ENCODE data around the gene SAMSN1.
"Not testable (repeated sequence)": the region's sequence is repeated elsewhere in the genome, so short reads cannot be mapped to it uniquely, and the experiment has no call there.

The SAMSN1 gene

GRCh38 chr21:14527696-14528652, 18.1 kb downstream of the SAMSN1 start:
- peak; percentile 52 to 87 (median 82) for DNase-seq

GRCh38 chr21:14526836-14527695, 19.0 kb downstream of the SAMSN1 start:
- DNase-seq: peak in 2 of 3 donors; percentile 39 to 80

- DNase-seq: peak in 1 of 3 donors; percentile 34
Measured at GRCh38 chr21:14526199-14526598, 19.9 kb downstream of the SAMSN1 start.

- DNase-seq: peak; percentile 87 to 97 (median 92)
Measured at GRCh38 chr21:14523234-14523633, 22.9 kb downstream of the SAMSN1 start.

- peak; percentile 46 to 70 (median 50) for DNase-seq
Measured at GRCh38 chr21:14522736-14523135, 23.4 kb downstream of the SAMSN1 start.

- peak; percentile 43 to 49 (median 46) for DNase-seq
Measured at GRCh38 chr21:14520535-14520934, 25.6 kb downstream of the SAMSN1 start.

- peak in 2 of 3 donors; percentile 41 to 54 for DNase-seq
Measured at GRCh38 chr21:14519000-14519399, 27.1 kb downstream of the SAMSN1 start.

- no peak for DNase-seq
Measured at GRCh38 chr21:14513804-14514203, 32.3 kb downstream of the SAMSN1 start.

GRCh38 chr21:14506859-14507457, 39.2 kb downstream of the SAMSN1 start:
- DNase-seq: not testable (repeated sequence)

GRCh38 chr21:14500873-14501272, 45.2 kb downstream of the SAMSN1 start:
- DNase-seq: no peak

- DNase-seq: peak in 1 of 3 donors; percentile 31
Measured at GRCh38 chr21:14499316-14499715, 46.8 kb downstream of the SAMSN1 start.

GRCh38 chr21:14497825-14498224, 48.3 kb downstream of the SAMSN1 start:
- no peak for DNase-seq

- no peak for DNase-seq
Measured at GRCh38 chr21:14495075-14495474, 51.0 kb downstream of the SAMSN1 start.

- not testable (repeated sequence) for DNase-seq
Measured at GRCh38 chr21:14494181-14494580, 51.9 kb downstream of the SAMSN1 start.

- no peak for DNase-seq
Measured at GRCh38 chr21:14493731-14494130, 52.4 kb downstream of the SAMSN1 start.

- DNase-seq: no peak
Measured at GRCh38 chr21:14492931-14493330, 53.2 kb downstream of the SAMSN1 start.

- no peak for DNase-seq
Measured at GRCh38 chr21:14491269-14491681, 54.8 kb downstream of the SAMSN1 start.

- DNase-seq: no peak
Measured at GRCh38 chr21:14488672-14489204, 57.4 kb downstream of the SAMSN1 start.

- DNase-seq: peak in 1 of 3 donors; percentile 54
Measured at GRCh38 chr21:14487490-14488432, 58.4 kb downstream of the SAMSN1 start.

GRCh38 chr21:14486869-14487268, 59.2 kb downstream of the SAMSN1 start:
- DNase-seq: no peak
